HCT116 (cell line): ENCODE data around the gene MAML1. TPM values are rescaled to one million over a fixed set of nuclear protein-coding genes. Genes with fewer than 3 reads are reported as not detected.

Source experiments
- ATAC-seq: fragments of 200-7000 bp; cut with Tn5 transposase; 2 replicates; pipeline ENCODE4 v1.9.1; 2020; ENCODE audit warnings: mild to moderate bottlenecking, moderate library complexity
- BruUV-seq: library from RNA; stranded (reverse); fragments of 400-500 nt; replicated peaks from 2 replicates; lab custom pipeline; 2021; lab: Mats Ljungman, UMichigan
- CTCF ChIA-PET: fragments of 300-600 bp; sonication (Branson Sonifier 250); formaldehyde crosslinking; loops from one replicate; lab custom pipeline; 2021; ENCODE audit warnings: antibody characterized with exemption; lab: Charles Lee
- POLR2A ChIA-PET: fragments of 300-600, 350-600 bp; sonication (Branson Sonifier 250); formaldehyde crosslinking; loops from one replicate; lab custom pipeline; 2021; ENCODE audit warnings: antibody characterized with exemption; lab: Charles Lee
- RAD21 ChIA-PET, 2 experiments: fragments of 300-600 bp; sonication (Branson Sonifier 250); formaldehyde crosslinking; loops; one replicate each; lab custom pipeline; 2023; ENCODE audit warnings: low total read pairs in 2 of 2; ENCODE audit not compliant: uncharacterized antibody in 2 of 2, unreplicated experiment in 2 of 2, low non-redundant PET in 1 of 2; lab: Charles Lee
- DNase-seq: peaks from one replicate; pipeline ENCODE4 v3.0.0-alpha.2; 2010; ENCODE audit warnings: low read depth, low spot score
- H2AFZ ChIP-seq: fragments of 200-600 bp; shearing (Covaris generic), sonication (generic); 2 replicates; pipeline ENCODE4 v1.6.1; 2017; ENCODE audit warnings: low read depth, mixed run types, mixed read lengths, antibody characterized with exemption, low read length; ENCODE audit not compliant: poor library complexity, severe bottlenecking
- H3K27ac ChIP-seq: 2 replicates; pipeline ENCODE4 v1.5.1; 2012; ENCODE audit warnings: low read depth, low read length
- H3K27me3 ChIP-seq: fragments of 200-600 bp; sonication (generic); 2 replicates; pipeline ENCODE4 v1.6.1; 2016; ENCODE audit warnings: mixed run types, low read length, mixed read lengths; ENCODE audit not compliant: insufficient read depth
- H3K36me3 ChIP-seq, 2 experiments: fragments of 200-500 bp in 1 of 2; fragments of 200-600 bp in 1 of 2; sonication (Bioruptor generic) in 1 of 2; sonication (generic) in 1 of 2; 2 replicates each; pipeline versions ENCODE4 v1.5.1 to v1.6.1; 2014 to 2016; ENCODE audit warnings: low read length in 2 of 2, inconsistent platforms in 1 of 2, mixed read lengths in 1 of 2, mixed run types in 1 of 2; ENCODE audit not compliant: insufficient read depth in 2 of 2, control insufficient read depth in 1 of 2
- H3K4me1 ChIP-seq, 2 experiments: fragments of 200-600 bp in 1 of 2; sonication (generic) in 1 of 2; 2 replicates each; pipeline versions ENCODE4 v1.5.1 to v1.6.1; 2012 to 2017; ENCODE audit warnings: low read length in 2 of 2, inconsistent platforms in 1 of 2, mild to moderate bottlenecking in 1 of 2, mixed read lengths in 1 of 2, mixed run types in 1 of 2, moderate library complexity in 1 of 2; ENCODE audit not compliant: insufficient read depth in 2 of 2, control insufficient read depth in 1 of 2
- H3K4me2 ChIP-seq: fragments of 200-600 bp; sonication (generic); 2 replicates; pipeline ENCODE4 v1.6.1; 2017; ENCODE audit warnings: mixed run types, low read length, mixed read lengths
- H3K4me3 ChIP-seq, 2 experiments: fragments of 200-600 bp in 1 of 2; sonication (generic) in 1 of 2; replicated peaks in 1 of 2; 2 replicates each; pipeline ENCODE4 v1.5.1; 2011 to 2016; ENCODE audit warnings: low read length in 2 of 2, control low read depth in 1 of 2, low read depth in 1 of 2, mild to moderate bottlenecking in 1 of 2, mixed read lengths in 1 of 2, mixed run types in 1 of 2
- H3K79me2 ChIP-seq: fragments of 200-600 bp; sonication (generic); 2 replicates; pipeline ENCODE4 v1.6.1; 2017; ENCODE audit warnings: mild to moderate bottlenecking, mixed run types, low read length, moderate library complexity, mixed read lengths; ENCODE audit not compliant: insufficient read depth
- H3K9ac ChIP-seq: fragments of 200-600 bp; sonication (generic); 2 replicates; pipeline ENCODE4 v1.6.1; 2016; ENCODE audit warnings: low read length, mixed read lengths
- H3K9me2 ChIP-seq: fragments of 200-600 bp; sonication (generic), shearing (Covaris generic); 2 replicates; pipeline ENCODE4 v1.6.1; 2017; ENCODE audit warnings: mixed run types, mild to moderate bottlenecking, moderate library complexity; ENCODE audit not compliant: insufficient read depth
- H3K9me3 ChIP-seq, 2 experiments: fragments of 200-500 bp in 1 of 2; fragments of 200-600 bp in 1 of 2; sonication (Bioruptor generic) in 1 of 2; sonication (generic) in 1 of 2; 2 replicates each; pipeline ENCODE4 v1.6.1; 2014 to 2017; ENCODE audit warnings: low read length in 2 of 2, mixed read lengths in 2 of 2, inconsistent platforms in 1 of 2, low read depth in 1 of 2, mild to moderate bottlenecking in 1 of 2, mixed run types in 1 of 2, moderate library complexity in 1 of 2; ENCODE audit not compliant: control insufficient read depth in 1 of 2, insufficient read depth in 1 of 2
- H4K20me1 ChIP-seq: fragments of 200-600 bp; sonication (generic), shearing (Covaris generic); 2 replicates; pipeline ENCODE4 v1.6.1; 2017; ENCODE audit warnings: mixed run types, mild to moderate bottlenecking, moderate library complexity; ENCODE audit not compliant: insufficient read depth
- CBX3 ChIP-seq: IDR thresholded peaks from 2 replicates; pipeline ENCODE4 v1.6.1; 2012; ENCODE audit warnings: low read depth
- CEBPB ChIP-seq: IDR thresholded peaks from 2 replicates; pipeline ENCODE4 v1.6.1; 2012; ENCODE audit warnings: low read depth
- EGR1 ChIP-seq: IDR thresholded peaks from 2 replicates; pipeline ENCODE4 v1.6.1; 2012; ENCODE audit warnings: low read depth
- ELF1 ChIP-seq: IDR thresholded peaks from 2 replicates; pipeline ENCODE4 v1.6.1; 2012; ENCODE audit warnings: low read depth, borderline replicate concordance
- EZH2 ChIP-seq: fragments of 200-600 bp; sonication (generic); IDR thresholded peaks from 2 replicates; pipeline ENCODE4 v1.6.1; 2017; ENCODE audit warnings: antibody characterized with exemption, mixed run types
- FOSL1 ChIP-seq: IDR thresholded peaks from 2 replicates; pipeline ENCODE4 v1.6.1; 2012; ENCODE audit warnings: low read depth
- POLR2A ChIP-seq: IDR thresholded peaks from 2 replicates; pipeline ENCODE4 v1.7.0; 2011; ENCODE audit warnings: borderline replicate concordance; ENCODE audit not compliant: insufficient read depth, insufficient read length; ENCODE audit errors: extremely low read depth
- POLR2AphosphoS5 ChIP-seq: IDR thresholded peaks from 2 replicates; pipeline ENCODE4 v1.6.1; 2011; ENCODE audit warnings: mild to moderate bottlenecking, low read depth, low read length, moderate library complexity
- RAD21 ChIP-seq: IDR thresholded peaks from 2 replicates; pipeline ENCODE4 v1.6.1; 2012; ENCODE audit warnings: low read depth, mild to moderate bottlenecking
- SP1 ChIP-seq: IDR thresholded peaks from 2 replicates; pipeline ENCODE4 v1.6.1; 2012; ENCODE audit warnings: low read depth
- TCF7L2 ChIP-seq: IDR thresholded peaks from 2 replicates; pipeline ENCODE4 v1.7.0; 2011; ENCODE audit warnings: borderline replicate concordance, inconsistent platforms; ENCODE audit not compliant: insufficient read depth, insufficient read length; ENCODE audit errors: extremely low read depth
- YY1 ChIP-seq: IDR thresholded peaks from 2 replicates; pipeline ENCODE4 v1.6.1; 2011; ENCODE audit warnings: low read length, low read depth, moderate library complexity, mild to moderate bottlenecking; ENCODE audit not compliant: insufficient replicate concordance; ENCODE audit errors: extremely low read depth
- ZFX ChIP-seq: fragments of 450-650 bp; IDR thresholded peaks from 2 replicates; pipeline ENCODE4 v1.6.1; 2017
- ZNF274 ChIP-seq: fragments of 200-500 bp; sonication (Bioruptor generic); IDR thresholded peaks from 2 replicates; pipeline ENCODE4 v1.6.1; 2014; ENCODE audit warnings: mild to moderate bottlenecking, low read depth, low read length, inconsistent platforms
- intact Hi-C: fragments of 100-400 bp; cut with micrococcal nuclease; formaldehyde crosslinking; loops from 2 replicates; pipeline ENCODE4 v1.10.0; 2022
- total RNA-seq: library from RNA; stranded (reverse); gene quantifications from one replicate; pipeline ENCODE4 v1.2.1, GENCODE V29; 2021; ENCODE audit not compliant: unreplicated experiment
- TF ChIP-seq, protein P1 (sequence below), 3 experiments: fragments of 200-600 bp in 1 of 3; sonication (generic) in 1 of 3; IDR thresholded peaks in 2 of 3; conservative IDR thresholded peaks in 1 of 3; 2 replicates each; pipeline ENCODE4 v1.5.1; 2012 to 2017; ENCODE audit warnings: low read depth in 2 of 3, low read length in 2 of 3, antibody characterized with exemption in 1 of 3, borderline replicate concordance in 1 of 3, control low read depth in 1 of 3, mild to moderate bottlenecking in 1 of 3, mixed read lengths in 1 of 3, mixed run types in 1 of 3, moderate library complexity in 1 of 3; ENCODE audit not compliant: insufficient read depth in 1 of 3
- TF ChIP-seq, protein P2 (sequence below): IDR thresholded peaks from 2 replicates; pipeline ENCODE4 v1.6.1; 2012
- TF ChIP-seq, protein P3 (sequence below): IDR thresholded peaks from 2 replicates; pipeline ENCODE4 v1.6.1; 2011; ENCODE audit warnings: mild to moderate bottlenecking, low read length, moderate library complexity; ENCODE audit not compliant: insufficient replicate concordance; ENCODE audit errors: extremely low read depth

The MAML1 gene
- total RNA-seq, 1 experiment from 2014 or later: 29.5 TPM

DNA sequence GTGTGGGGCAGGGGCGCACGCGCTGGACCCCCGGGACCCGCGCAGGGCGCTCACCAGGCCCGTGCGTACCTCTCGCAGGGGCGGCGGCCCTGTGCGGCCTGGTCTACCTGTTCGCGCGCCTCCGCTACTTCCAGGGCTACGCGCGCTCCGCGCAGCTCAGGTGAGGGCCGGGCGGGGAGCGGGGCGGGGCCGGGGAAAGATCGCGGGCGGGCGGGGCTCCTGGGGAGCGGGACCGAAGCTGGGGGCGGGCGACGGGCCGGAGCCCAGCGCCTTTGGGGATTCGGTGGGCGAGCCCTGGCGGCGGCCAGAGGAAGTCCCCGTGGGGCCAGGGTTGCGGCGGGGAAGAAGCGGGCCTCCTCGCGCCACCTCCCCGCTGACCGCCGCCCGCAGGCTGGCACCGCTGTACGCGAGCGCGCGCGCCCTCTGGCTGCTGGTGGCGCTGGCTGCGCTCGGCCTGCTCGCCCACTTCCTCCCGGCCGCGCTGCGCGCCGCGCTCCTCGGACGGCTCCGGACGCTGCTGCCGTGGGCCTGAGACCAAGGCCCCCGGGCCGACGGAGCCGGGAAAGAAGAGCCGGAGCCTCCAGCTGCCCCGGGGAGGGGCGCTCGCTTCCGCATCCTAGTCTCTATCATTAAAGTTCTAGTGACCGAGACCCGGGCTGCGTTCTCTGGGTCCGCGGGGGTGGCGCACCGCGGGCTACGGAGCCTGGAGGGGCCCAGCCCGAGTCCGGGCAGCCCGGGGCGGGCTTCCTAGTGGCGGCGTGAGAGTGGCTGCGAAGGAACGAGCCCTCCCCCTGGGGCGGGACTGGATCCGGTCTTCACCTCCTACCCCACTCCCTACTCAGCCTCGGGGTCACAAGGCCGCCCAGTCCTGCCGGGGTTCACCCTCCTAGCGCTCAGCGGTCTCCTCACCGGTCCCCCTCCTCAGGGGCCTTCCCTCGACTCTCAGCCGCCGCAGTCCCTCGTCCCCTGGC is 63.5 kb downstream of the MAML1 start (continued):
- TF ChIP-seq CBX3 (no peak), CEBPB (no peak), EGR1 (no peak), ZNF274 (no peak), POLR2AphosphoS5 (peak; percentile 85), RAD21 (no peak), FOSL1 (no peak)

DNA sequence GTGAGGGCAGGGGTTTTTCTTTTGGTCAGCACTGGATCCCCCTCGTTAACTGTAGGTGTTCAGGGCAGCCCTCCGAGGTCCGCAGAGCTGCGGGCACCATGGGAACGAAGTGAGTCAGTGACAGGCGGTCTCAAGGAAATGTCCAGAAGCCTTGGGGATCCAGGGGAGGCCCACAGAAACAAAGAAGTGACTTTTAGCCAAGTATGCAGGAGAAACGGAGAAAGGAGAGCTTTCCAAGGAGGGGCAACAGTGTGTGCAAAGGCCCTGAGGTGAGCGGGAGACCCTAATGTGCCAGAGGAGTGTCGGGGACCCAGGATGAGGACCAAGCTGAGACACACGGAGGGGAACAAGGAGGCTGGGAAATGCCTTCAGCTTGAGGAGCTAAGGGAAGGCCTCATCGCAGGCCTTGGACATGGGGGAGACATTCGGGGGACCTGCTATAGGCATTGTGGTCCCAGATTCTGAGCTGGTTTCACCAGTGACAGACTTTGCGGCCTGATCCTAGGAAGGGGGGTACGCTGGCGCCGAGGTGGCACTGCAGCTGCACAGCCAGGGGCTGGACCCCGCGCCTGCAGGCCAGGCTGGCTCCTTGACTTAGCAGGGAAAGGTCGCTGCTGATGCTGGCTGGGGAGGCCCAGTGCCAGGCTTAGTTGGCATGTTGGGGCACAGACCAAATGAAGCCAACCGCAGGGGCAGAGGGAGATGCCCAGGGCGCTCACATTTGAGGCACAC is 64.4 kb downstream of the MAML1 start:
- Histone ChIP-seq H3K9me3 (no peaks in the 10 kb centered on the region), H3K4me2 (peak overlapping the region; percentile 99), H3K36me3 (peaks cover 5 to 20% of the 10 kb centered on the region in 2 experiments; a peak in 1 of 4 replicates), H3K4me3 (peak overlapping the region; percentile 65 to 84), H3K27me3 (no peaks in the 10 kb centered on the region), H4K20me1 (no peaks in the 10 kb centered on the region), H3K79me2 (peaks cover 12% of the 10 kb centered on the region; the same call in 1 of the 2 replicates), H3K9me2 (no peaks in the 10 kb centered on the region), H3K4me1 (peaks cover 10 to 26% of the 10 kb centered on the region in 2 experiments; a peak in 3 of 4 replicates), H3K27ac (peak overlapping the region; percentile 99), H3K9ac (peak overlapping the region; percentile 88), H2AFZ (no peak overlapping the region)
- ATAC-seq: no peak
- POLR2A ChIA-PET: interaction anchor here (2.9 kb wide), 1 partner anchor 10 kb away, joined by 8 read pairs; the partner anchor contains the start of gene MGAT4B
- DNase-seq: no peak
- TF ChIP-seq RAD21 (no peak), TCF7L2 (no peak), CEBPB (no peak), EGR1 (no peak), ZNF274 (no peak), YY1 (no peak), CBX3 (no peak), SP1 (no peak), ZFX (no peak), POLR2A (no peak), EZH2 (no peak), ELF1 (no peak), FOSL1 (no peak)
- TF ChIP-seq, protein P1, sequence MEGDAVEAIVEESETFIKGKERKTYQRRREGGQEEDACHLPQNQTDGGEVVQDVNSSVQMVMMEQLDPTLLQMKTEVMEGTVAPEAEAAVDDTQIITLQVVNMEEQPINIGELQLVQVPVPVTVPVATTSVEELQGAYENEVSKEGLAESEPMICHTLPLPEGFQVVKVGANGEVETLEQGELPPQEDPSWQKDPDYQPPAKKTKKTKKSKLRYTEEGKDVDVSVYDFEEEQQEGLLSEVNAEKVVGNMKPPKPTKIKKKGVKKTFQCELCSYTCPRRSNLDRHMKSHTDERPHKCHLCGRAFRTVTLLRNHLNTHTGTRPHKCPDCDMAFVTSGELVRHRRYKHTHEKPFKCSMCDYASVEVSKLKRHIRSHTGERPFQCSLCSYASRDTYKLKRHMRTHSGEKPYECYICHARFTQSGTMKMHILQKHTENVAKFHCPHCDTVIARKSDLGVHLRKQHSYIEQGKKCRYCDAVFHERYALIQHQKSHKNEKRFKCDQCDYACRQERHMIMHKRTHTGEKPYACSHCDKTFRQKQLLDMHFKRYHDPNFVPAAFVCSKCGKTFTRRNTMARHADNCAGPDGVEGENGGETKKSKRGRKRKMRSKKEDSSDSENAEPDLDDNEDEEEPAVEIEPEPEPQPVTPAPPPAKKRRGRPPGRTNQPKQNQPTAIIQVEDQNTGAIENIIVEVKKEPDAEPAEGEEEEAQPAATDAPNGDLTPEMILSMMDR (IDR thresholded peaks at IDR 0.05 in 2 of 3, conservative IDR thresholded peaks at IDR 0.05 in 1 of 3; ENCODE audit: borderline replicate concordance in 1 of 3, insufficient read depth in 1 of 3, low read depth in 2 of 3, low read length in 2 of 3): no peak
- TF ChIP-seq, protein P2, sequence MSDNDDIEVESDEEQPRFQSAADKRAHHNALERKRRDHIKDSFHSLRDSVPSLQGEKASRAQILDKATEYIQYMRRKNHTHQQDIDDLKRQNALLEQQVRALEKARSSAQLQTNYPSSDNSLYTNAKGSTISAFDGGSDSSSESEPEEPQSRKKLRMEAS: no peak
- TF ChIP-seq, protein P3, sequence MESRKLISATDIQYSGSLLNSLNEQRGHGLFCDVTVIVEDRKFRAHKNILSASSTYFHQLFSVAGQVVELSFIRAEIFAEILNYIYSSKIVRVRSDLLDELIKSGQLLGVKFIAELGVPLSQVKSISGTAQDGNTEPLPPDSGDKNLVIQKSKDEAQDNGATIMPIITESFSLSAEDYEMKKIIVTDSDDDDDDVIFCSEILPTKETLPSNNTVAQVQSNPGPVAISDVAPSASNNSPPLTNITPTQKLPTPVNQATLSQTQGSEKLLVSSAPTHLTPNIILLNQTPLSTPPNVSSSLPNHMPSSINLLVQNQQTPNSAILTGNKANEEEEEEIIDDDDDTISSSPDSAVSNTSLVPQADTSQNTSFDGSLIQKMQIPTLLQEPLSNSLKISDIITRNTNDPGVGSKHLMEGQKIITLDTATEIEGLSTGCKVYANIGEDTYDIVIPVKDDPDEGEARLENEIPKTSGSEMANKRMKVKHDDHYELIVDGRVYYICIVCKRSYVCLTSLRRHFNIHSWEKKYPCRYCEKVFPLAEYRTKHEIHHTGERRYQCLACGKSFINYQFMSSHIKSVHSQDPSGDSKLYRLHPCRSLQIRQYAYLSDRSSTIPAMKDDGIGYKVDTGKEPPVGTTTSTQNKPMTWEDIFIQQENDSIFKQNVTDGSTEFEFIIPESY: no peak
- CTCF ChIA-PET: no interaction called here
- intact Hi-C loops: loop anchor here (2.0 kb wide), 1 partner anchor 64 kb away; the partner anchor contains the start of gene MAML1
- RAD21 ChIA-PET: no interaction called here
- BruUV-seq: no TSS peak
